ENCODE data around the gene DNAJC24. TPM values are rescaled to one million over a fixed set of nuclear protein-coding genes. Genes with fewer than 3 reads are reported as not detected.

The DNAJC24 gene
- total RNA-seq, 1 donor = 23.9 TPM

- Histone ChIP-seq H3K4me1 (ENCODE audit: insufficient read depth, low read length) (no peaks in the 10 kb centered on the region), H3K27ac (ENCODE audit: low read depth, low read length) (no peak overlapping the region), H2AFZ (ENCODE audit: low read length) (no peak overlapping the region), H3K9me3 (ENCODE audit: low read depth, low read length) (no peaks in the 10 kb centered on the region), H3K79me2 (ENCODE audit: insufficient read depth, low read length) (peaks cover 4% of the 10 kb centered on the region), H3K4me2 (ENCODE audit: insufficient read depth, low read length) (no peak overlapping the region), H3K27me3 (ENCODE audit: insufficient read depth, low read length) (no peaks in the 10 kb centered on the region), H3K4me3 (ENCODE audit: insufficient read depth, low read length) (no peak overlapping the region), H3K36me3 (ENCODE audit: insufficient read depth, low read length) (no peaks in the 10 kb centered on the region), H4K20me1 (ENCODE audit: insufficient read depth, low read length) (peaks cover 5% of the 10 kb centered on the region)
- TF ChIP-seq CTCF (IDR thresholded peaks at IDR 0.05; ENCODE audit: extremely low read depth, low read depth, low read length) = no peak
- DNase-seq (ENCODE audit: insufficient read length, low spot score, missing footprints) = no peak
Observed at GRCh38 chr11:31474083-31474482, 104.4 kb downstream of the DNAJC24 start.

GRCh38 chr11:31477528-31478222, 108.0 kb downstream of the DNAJC24 start:
- Histone ChIP-seq H3K4me1 (ENCODE audit: insufficient read depth, low read length) (no peaks in the 10 kb centered on the region), H3K27me3 (ENCODE audit: insufficient read depth, low read length) (no peaks in the 10 kb centered on the region), H3K79me2 (ENCODE audit: insufficient read depth, low read length) (peaks cover 6% of the 10 kb centered on the region), H3K4me3 (ENCODE audit: insufficient read depth, low read length) (no peak overlapping the region), H4K20me1 (ENCODE audit: insufficient read depth, low read length) (peaks cover 5% of the 10 kb centered on the region), H3K9me3 (ENCODE audit: low read depth, low read length) (no peaks in the 10 kb centered on the region), H3K4me2 (ENCODE audit: insufficient read depth, low read length) (no peak overlapping the region), H3K36me3 (ENCODE audit: insufficient read depth, low read length) (no peaks in the 10 kb centered on the region), H3K27ac (ENCODE audit: low read depth, low read length) (no peak overlapping the region), H2AFZ (ENCODE audit: low read length) (no peak overlapping the region)
- no peak for DNase-seq (ENCODE audit: insufficient read length, low spot score, missing footprints)
- TF ChIP-seq CTCF (IDR thresholded peaks at IDR 0.05; ENCODE audit: extremely low read depth, low read depth, low read length) = no peak

GRCh38 chr11:31478223-31478590, 108.5 kb downstream of the DNAJC24 start:
- Histone ChIP-seq H3K27me3 (ENCODE audit: insufficient read depth, low read length) (no peaks in the 10 kb centered on the region), H3K79me2 (ENCODE audit: insufficient read depth, low read length) (peaks cover 6% of the 10 kb centered on the region), H3K4me3 (ENCODE audit: insufficient read depth, low read length) (no peak overlapping the region), H3K4me1 (ENCODE audit: insufficient read depth, low read length) (no peaks in the 10 kb centered on the region), H3K36me3 (ENCODE audit: insufficient read depth, low read length) (no peaks in the 10 kb centered on the region), H3K9me3 (ENCODE audit: low read depth, low read length) (no peaks in the 10 kb centered on the region), H4K20me1 (ENCODE audit: insufficient read depth, low read length) (peaks cover 5% of the 10 kb centered on the region), H2AFZ (ENCODE audit: low read length) (no peak overlapping the region), H3K4me2 (ENCODE audit: insufficient read depth, low read length) (no peak overlapping the region), H3K27ac (ENCODE audit: low read depth, low read length) (no peak overlapping the region)
- DNase-seq (ENCODE audit: insufficient read length, low spot score, missing footprints) = no peak
- no peak for TF ChIP-seq CTCF (IDR thresholded peaks at IDR 0.05; ENCODE audit: extremely low read depth, low read depth, low read length)

GRCh38 chr11:31479066-31479465, 109.4 kb downstream of the DNAJC24 start:
- no peaks in the 10 kb centered on the region for H3K4me1 ChIP-seq (ENCODE audit: insufficient read depth, low read length)
- H3K4me2 ChIP-seq (ENCODE audit: insufficient read depth, low read length) = no peak overlapping the region
- DNase-seq (ENCODE audit: insufficient read length, low spot score, missing footprints) = no peak
- no peak overlapping the region for H2AFZ ChIP-seq (ENCODE audit: low read length)
- H3K27ac ChIP-seq (ENCODE audit: low read depth, low read length) = no peak overlapping the region
- peaks cover 6% of the 10 kb centered on the region for H3K79me2 ChIP-seq (ENCODE audit: insufficient read depth, low read length)
- peaks cover 5% of the 10 kb centered on the region for H4K20me1 ChIP-seq (ENCODE audit: insufficient read depth, low read length)
- no peak overlapping the region for H3K4me3 ChIP-seq (ENCODE audit: insufficient read depth, low read length)
- TF ChIP-seq CTCF (IDR thresholded peaks at IDR 0.05; ENCODE audit: extremely low read depth, low read depth, low read length) = no peak
- no peaks in the 10 kb centered on the region for H3K36me3 ChIP-seq (ENCODE audit: insufficient read depth, low read length)
- H3K9me3 ChIP-seq (ENCODE audit: low read depth, low read length) = no peaks in the 10 kb centered on the region
- no peaks in the 10 kb centered on the region for H3K27me3 ChIP-seq (ENCODE audit: insufficient read depth, low read length)
